Measurements from ENCODE around the gene PHF12. TPM values are rescaled to one million over a fixed set of nuclear protein-coding genes. Genes with fewer than 3 reads are reported as not detected.
"Not testable (repeated sequence)": the region's sequence is repeated elsewhere in the genome, so short reads cannot be mapped to it uniquely, and the experiment has no call there.

The PHF12 gene
- total and polyA plus RNA-seq, 10 donors = 16.2 to 118 (median 76.1) TPM

GRCh38 chr17:28895794-28896447 is 55.4 kb downstream of the PHF12 start:
- peaks cover 62 to 94% (median 85%) of the 10 kb centered on the region in 6 donors for H3K4me1 ChIP-seq
- H3K27me3 ChIP-seq (replicated peaks in 1 of 7) = no peaks in the 10 kb centered on the region
- TF ChIP-seq POLR2A (IDR thresholded peaks at IDR 0.05) (no peak), POLR2AphosphoS5 (IDR thresholded peaks at IDR 0.05) (no peak)
- TF ChIP-seq, protein P1, sequence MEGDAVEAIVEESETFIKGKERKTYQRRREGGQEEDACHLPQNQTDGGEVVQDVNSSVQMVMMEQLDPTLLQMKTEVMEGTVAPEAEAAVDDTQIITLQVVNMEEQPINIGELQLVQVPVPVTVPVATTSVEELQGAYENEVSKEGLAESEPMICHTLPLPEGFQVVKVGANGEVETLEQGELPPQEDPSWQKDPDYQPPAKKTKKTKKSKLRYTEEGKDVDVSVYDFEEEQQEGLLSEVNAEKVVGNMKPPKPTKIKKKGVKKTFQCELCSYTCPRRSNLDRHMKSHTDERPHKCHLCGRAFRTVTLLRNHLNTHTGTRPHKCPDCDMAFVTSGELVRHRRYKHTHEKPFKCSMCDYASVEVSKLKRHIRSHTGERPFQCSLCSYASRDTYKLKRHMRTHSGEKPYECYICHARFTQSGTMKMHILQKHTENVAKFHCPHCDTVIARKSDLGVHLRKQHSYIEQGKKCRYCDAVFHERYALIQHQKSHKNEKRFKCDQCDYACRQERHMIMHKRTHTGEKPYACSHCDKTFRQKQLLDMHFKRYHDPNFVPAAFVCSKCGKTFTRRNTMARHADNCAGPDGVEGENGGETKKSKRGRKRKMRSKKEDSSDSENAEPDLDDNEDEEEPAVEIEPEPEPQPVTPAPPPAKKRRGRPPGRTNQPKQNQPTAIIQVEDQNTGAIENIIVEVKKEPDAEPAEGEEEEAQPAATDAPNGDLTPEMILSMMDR (IDR thresholded peaks at IDR 0.05 in 8 of 11, conservative IDR thresholded peaks at IDR 0.05 in 3 of 11) = no peak
- WGBS, 5 donors = 36 to 62% (median 45%) methylated on average over 3 of the region's 3 CpGs
- intact Hi-C loops (cut with DNase I; ENCODE audit: low total_unique reads) = no loop called here
- peak overlapping the region; percentile 81 to 97 (median 90) for H3K4me3 ChIP-seq
- H3K9me3 ChIP-seq = no peaks in the 10 kb centered on the region
- peaks cover 0 to 16% (median 2%) of the 10 kb centered on the region in 6 donors for H3K36me3 ChIP-seq
- DNase-seq = peak; percentile 77
- peak overlapping the region; percentile 95 to 99 (median 98) for H3K27ac ChIP-seq

GRCh38 chr17:28893248-28894183 is 57.8 kb downstream of the PHF12 start:
- H3K27me3 ChIP-seq (replicated peaks in 1 of 7); H3K9me3 ChIP-seq; intact Hi-C loops (cut with DNase I; ENCODE audit: low total_unique reads): not testable (repeated sequence)
- Histone ChIP-seq H3K4me1 (peaks cover 70 to 94% (median 93%) of the 10 kb centered on the region in 6 donors), H3K27ac (peak overlapping the region; percentile 83 to 99 (median 98)), H3K4me3 (peak overlapping the region in 2 of 8 donors; percentile 2 to 52), H3K36me3 (peaks cover 0 to 34% (median 3%) of the 10 kb centered on the region in 6 donors)
- DNase-seq = peak; percentile 87
- 27 to 50% (median 38%) methylated on average over 16 of the region's 16 CpGs for WGBS, 5 donors
- TF ChIP-seq POLR2AphosphoS5 (IDR thresholded peaks at IDR 0.05) = peak in 1 of 3 donors; percentile 65

DNA sequence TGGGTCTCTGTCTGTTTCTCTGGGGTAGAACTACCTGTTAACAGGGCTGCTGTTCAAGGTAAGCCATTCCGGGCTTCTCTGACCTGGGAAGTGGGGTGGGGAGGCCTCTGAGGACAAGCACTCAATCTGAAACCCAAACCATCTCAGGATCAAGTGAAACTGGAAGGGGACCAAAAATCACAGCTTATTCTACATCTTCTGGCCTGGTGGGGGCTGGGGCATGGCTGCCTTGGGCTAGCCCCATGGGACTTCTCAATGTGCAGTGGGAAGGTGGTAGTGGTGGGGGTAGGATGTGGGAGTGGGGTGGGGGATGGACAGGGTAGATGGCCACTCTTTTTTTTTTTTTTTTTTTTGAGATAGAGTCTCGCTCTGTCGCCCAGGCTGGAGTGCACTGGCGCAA is 59.3 kb downstream of the PHF12 start:
- H3K27ac ChIP-seq = peak overlapping the region; percentile 83 to 99 (median 98)
- TF ChIP-seq POLR2AphosphoS5 (IDR thresholded peaks at IDR 0.05) = no peak
- TF ChIP-seq, protein P1 (IDR thresholded peaks at IDR 0.05 in 8 of 11, conservative IDR thresholded peaks at IDR 0.05 in 3 of 11) = no peak
- TF ChIP-seq POLR2A (IDR thresholded peaks at IDR 0.05) = no peak
- no peak for DNase-seq
- H3K9me3 ChIP-seq = no peaks in the 10 kb centered on the region
- intact Hi-C loops (cut with DNase I; ENCODE audit: low total_unique reads) = no loop called here
- WGBS, 5 donors = 68 to 92% (median 88%) methylated on average over 2 to 4 of the region's 4 CpGs
- H3K27me3 ChIP-seq (replicated peaks in 1 of 7) = no peaks in the 10 kb centered on the region
- H3K36me3 ChIP-seq = peaks cover 0 to 49% (median 10%) of the 10 kb centered on the region in 6 donors
- H3K4me1 ChIP-seq = peaks cover 72 to 99% (median 99%) of the 10 kb centered on the region in 6 donors
- no peak overlapping the region for H3K4me3 ChIP-seq

GRCh38 chr17:28891201-28891600 is 60.1 kb downstream of the PHF12 start:
- H3K36me3 ChIP-seq = peaks cover 0 to 57% (median 12%) of the 10 kb centered on the region in 6 donors
- peak overlapping the region; percentile 20 to 99 (median 98) for H3K27ac ChIP-seq
- 64 to 93% (median 75%) methylated on average over 1 of the region's 1 CpG for WGBS, 5 donors
- no peaks in the 10 kb centered on the region for H3K9me3 ChIP-seq
- TF ChIP-seq, protein P1 (IDR thresholded peaks at IDR 0.05 in 8 of 11, conservative IDR thresholded peaks at IDR 0.05 in 3 of 11) = no peak
- TF ChIP-seq POLR2AphosphoS5 (IDR thresholded peaks at IDR 0.05) = peak in 1 of 3 donors; percentile 16
- no peak overlapping the region for H3K4me3 ChIP-seq
- intact Hi-C loops (cut with DNase I; ENCODE audit: low total_unique reads) = no loop called here
- peak; percentile 46 for DNase-seq
- no peaks in the 10 kb centered on the region for H3K27me3 ChIP-seq (replicated peaks in 1 of 7)
- H3K4me1 ChIP-seq = peaks cover 68 to 100% (median 96%) of the 10 kb centered on the region in 6 donors
